ENCODE measurements around the gene ARID1B. TPM values are rescaled to one million over a fixed set of nuclear protein-coding genes. Genes with fewer than 3 reads are reported as not detected.

ARID1B gene
- total RNA-seq, 2 experiments from 2014 or later = 36.9 to 38.9 TPM

DNA sequence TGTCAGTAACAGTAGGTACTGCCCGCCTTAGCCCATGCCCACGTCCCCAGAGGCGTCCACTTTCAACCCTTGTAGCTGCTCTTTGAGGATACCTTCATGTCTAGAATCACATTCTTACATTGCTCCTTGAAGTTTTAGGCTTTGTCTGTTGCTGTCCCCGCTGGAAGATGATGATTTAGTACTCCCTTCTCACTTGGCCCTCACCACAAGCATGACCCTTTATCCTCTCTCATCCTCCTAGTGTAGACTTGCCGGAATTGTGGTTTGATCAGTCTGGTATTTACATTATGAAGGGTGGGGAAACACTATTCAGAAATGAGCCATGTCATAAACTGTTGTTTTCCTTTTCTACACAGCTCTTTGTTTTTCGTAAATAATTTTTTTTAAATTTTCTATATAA, 87.4 kb downstream of the ARID1B start:
- Mint-ChIP-seq H3K27me3 (no peaks in the 10 kb centered on the region), H3K27ac (no peak overlapping the region), H3K9me3 (peaks cover 1% of the 10 kb centered on the region), H3K4me1 (ENCODE audit: low read depth) (peaks cover 80% of the 10 kb centered on the region), H3K4me3 (no peak overlapping the region), H3K36me3 (ENCODE audit: low read depth) (peaks cover 6% of the 10 kb centered on the region)
- ChIA-PET POLR2A (no interaction called here), CTCF (interaction anchor here (1.4 to 1.5 kb wide), 2 partner anchors 11 to 20 kb away, joined by 3 read pairs; no protein-coding TSS in a partner anchor)
- ATAC-seq = no peak
- intact Hi-C loops (cut with micrococcal nuclease) = no loop called here
- TF ChIP-seq, protein P1, sequence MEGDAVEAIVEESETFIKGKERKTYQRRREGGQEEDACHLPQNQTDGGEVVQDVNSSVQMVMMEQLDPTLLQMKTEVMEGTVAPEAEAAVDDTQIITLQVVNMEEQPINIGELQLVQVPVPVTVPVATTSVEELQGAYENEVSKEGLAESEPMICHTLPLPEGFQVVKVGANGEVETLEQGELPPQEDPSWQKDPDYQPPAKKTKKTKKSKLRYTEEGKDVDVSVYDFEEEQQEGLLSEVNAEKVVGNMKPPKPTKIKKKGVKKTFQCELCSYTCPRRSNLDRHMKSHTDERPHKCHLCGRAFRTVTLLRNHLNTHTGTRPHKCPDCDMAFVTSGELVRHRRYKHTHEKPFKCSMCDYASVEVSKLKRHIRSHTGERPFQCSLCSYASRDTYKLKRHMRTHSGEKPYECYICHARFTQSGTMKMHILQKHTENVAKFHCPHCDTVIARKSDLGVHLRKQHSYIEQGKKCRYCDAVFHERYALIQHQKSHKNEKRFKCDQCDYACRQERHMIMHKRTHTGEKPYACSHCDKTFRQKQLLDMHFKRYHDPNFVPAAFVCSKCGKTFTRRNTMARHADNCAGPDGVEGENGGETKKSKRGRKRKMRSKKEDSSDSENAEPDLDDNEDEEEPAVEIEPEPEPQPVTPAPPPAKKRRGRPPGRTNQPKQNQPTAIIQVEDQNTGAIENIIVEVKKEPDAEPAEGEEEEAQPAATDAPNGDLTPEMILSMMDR (IDR thresholded peaks at IDR 0.05) = no peak
- DNase-seq = no peak

DNA sequence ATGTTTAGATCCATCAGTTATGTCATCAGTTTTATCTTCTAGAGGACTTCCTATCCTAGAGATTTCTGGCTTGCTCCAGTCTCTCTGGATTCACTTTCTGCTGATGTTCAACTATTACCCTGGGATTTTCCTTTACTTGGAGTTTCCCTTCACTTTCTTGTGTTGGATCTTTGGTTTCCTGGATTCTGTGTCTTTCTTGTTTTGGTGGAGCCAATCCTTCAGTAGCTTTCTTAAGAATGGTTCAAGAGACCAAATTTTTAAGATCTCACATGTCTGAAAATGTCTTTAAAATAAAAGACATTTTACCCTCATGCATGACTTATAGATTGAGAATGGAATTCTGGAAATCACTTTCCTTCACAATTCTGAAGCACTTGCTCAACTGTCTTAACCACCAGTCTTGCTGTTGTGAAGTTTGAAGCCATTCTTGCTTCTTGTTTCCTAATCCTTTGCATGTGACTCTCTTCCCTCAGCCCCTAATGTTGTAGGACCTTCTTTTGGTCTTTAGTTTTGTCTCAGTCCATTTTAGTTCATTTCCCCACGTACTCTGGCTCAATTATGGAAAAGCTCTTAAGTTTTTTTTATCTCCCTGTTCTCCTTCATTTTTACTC, 87.9 kb downstream of the ARID1B start:
- Mint-ChIP-seq H3K36me3 (ENCODE audit: low read depth) (peaks cover 6% of the 10 kb centered on the region), H3K9me3 (peaks cover 1% of the 10 kb centered on the region), H3K4me1 (ENCODE audit: low read depth) (peaks cover 76% of the 10 kb centered on the region), H3K27me3 (no peaks in the 10 kb centered on the region), H3K4me3 (no peak overlapping the region), H3K27ac (peak overlapping the region; percentile 36)
- intact Hi-C loops (cut with micrococcal nuclease) = no loop called here
- ChIA-PET POLR2A (no interaction called here), CTCF (interaction anchor here (1.4 to 1.6 kb wide), 5 partner anchors 10 to 190 kb away, joined by 3 to 4 read pairs (median 3); no protein-coding TSS in a partner anchor)
- TF ChIP-seq, protein P1 (IDR thresholded peaks at IDR 0.05) = no peak
- ATAC-seq = no peak
- no peak for DNase-seq

- intact Hi-C loops (cut with micrococcal nuclease) = no loop called here
- Mint-ChIP-seq H3K4me3 (no peak overlapping the region), H3K4me1 (ENCODE audit: low read depth) (peaks cover 77% of the 10 kb centered on the region), H3K27ac (peak overlapping the region; percentile 48), H3K36me3 (ENCODE audit: low read depth) (peaks cover 6% of the 10 kb centered on the region), H3K27me3 (no peaks in the 10 kb centered on the region), H3K9me3 (peaks cover 1% of the 10 kb centered on the region)
- DNase-seq (peak; percentile 46), ATAC-seq (peak; percentile 79)
- TF ChIP-seq, protein P1 (IDR thresholded peaks at IDR 0.05) = no peak
- ChIA-PET POLR2A (interaction anchor here (0.6 kb wide), 1 partner anchor 162 kb away, joined by 3 read pairs; no protein-coding TSS in a partner anchor), CTCF (interaction anchor here (0.7 to 1.6 kb wide), 6 partner anchors 15 to 189 kb away, joined by 3 to 6 read pairs (median 4); no protein-coding TSS in a partner anchor)
Observed at GRCh38 chr6:156866220-156867015, 89.2 kb downstream of the ARID1B start.

GRCh38 chr6:156867121-156867520, 89.9 kb downstream of the ARID1B start:
- ChIA-PET POLR2A (no interaction called here), CTCF (interaction anchor here (0.7 to 1.5 kb wide), 3 partner anchors 14 to 110 kb away, joined by 3 to 6 read pairs (median 4); no protein-coding TSS in a partner anchor)
- Mint-ChIP-seq H3K27me3 (no peaks in the 10 kb centered on the region), H3K27ac (peak overlapping the region; percentile 48), H3K4me3 (no peak overlapping the region), H3K36me3 (ENCODE audit: low read depth) (peaks cover 3% of the 10 kb centered on the region), H3K9me3 (peaks cover 1% of the 10 kb centered on the region), H3K4me1 (ENCODE audit: low read depth) (peaks cover 71% of the 10 kb centered on the region)
- TF ChIP-seq, protein P1 (IDR thresholded peaks at IDR 0.05) = no peak
- no peak for DNase-seq
- intact Hi-C loops (cut with micrococcal nuclease) = no loop called here
- no peak for ATAC-seq

Measured in activated CD8-positive, alpha-beta T cell treated with anti-CD3 and anti-CD28 coated beads for 36 hours (primary cell).